GM18867 (cell line): ENCODE data around the gene INPP4A.

Experiments used
- ATAC-seq: cut with Tn5 transposase; IDR thresholded peaks from one replicate; pipeline ENCODE4 v1.9.1; 2021; ENCODE audit warnings: mild to moderate bottlenecking, moderate library complexity; ENCODE audit not compliant: unreplicated experiment

The INPP4A gene

DNA sequence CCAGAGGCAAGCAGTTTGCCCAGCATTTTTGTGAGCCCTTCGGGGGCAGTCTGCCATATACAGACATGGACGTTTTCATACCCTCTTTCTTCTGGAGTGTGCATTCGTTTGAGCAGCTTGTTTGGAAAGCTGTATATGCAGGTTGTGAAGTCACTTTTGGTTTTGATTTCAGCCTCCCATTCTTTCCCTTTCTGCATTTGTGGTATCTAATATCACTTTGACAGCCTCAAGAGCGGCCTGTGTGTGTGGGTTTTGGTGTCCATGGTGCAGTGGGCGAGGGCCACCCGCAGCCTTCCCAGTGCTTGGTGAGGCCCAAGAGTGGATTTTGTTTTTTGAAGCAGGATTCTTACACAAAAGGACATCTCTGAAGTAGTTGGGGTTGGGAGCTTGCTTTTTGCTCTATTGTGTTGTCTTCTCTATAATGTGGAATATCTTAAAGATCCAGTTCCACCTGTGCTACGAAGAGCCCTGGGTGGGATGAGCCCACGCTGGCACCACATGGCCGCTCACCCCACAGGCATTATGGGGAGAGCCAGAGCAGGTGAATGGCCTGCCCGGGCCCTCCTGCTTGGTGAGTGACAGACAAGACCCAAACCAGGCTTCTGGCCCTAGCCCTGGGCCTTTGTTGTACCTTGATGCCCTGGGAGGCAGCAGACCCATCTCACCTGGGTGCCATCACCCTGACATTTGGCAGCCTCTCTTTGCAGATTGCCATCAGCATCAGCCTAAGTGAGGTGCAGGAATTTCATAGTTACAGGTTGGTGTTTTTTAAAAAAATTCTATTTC is 29.5 kb downstream of the INPP4A start:
- ATAC-seq = peak; percentile 61

- no peak for ATAC-seq
These were observed 30.4 kb downstream of the INPP4A start for GRCh38 chr2:98474979-98475632.

- ATAC-seq = no peak
These were observed 31.7 kb downstream of the INPP4A start for GRCh38 chr2:98476192-98476868.

GRCh38 chr2:98477036-98477435 is 32.4 kb downstream of the INPP4A start:
- no peak for ATAC-seq

DNA sequence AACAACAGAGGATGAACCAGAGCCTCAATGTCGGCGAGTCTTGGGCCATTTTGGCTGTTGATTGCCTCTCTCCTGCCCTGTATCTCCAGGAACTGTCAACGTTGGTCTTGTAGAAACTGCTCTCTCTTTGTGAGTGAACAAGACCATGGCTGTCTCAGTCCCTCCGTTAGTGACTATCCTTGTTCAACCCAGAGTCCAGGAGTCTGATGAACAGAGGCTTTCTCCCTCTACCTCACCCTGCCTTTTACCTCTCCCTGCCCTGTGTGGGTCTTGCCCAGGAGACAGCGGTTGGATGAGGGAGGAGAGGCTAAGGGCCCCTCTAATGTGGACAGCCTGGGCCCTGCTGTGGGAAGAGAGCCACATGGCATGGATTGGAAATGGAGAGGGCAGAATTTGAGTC is 32.8 kb downstream of the INPP4A start:
- ATAC-seq = no peak

DNA sequence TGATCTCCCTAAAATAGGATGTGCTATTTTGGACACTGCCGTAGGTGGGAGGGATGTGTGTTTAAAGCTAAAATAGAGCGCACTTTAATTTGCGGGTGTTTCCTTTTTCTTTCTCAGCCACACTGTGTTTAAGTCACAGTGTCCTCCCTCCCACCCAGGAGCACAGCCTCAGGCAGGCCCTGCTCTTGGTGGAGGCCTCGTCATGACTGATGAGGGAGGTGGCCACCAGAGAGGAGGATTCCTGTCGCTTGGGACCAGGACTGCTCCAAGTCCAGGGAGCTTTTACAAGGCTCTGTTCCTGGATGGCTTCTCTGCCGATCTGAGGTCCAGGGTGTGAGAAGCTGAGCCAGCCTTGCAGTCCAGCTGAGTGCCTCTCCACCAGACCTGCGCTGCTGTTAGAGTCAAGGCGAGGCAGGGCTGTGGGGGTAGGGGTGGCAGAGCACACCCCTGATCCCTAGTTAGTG is 33.5 kb downstream of the INPP4A start:
- ATAC-seq = no peak

- ATAC-seq = no peak
These were observed 34.2 kb downstream of the INPP4A start for GRCh38 chr2:98478907-98479306.

DNA sequence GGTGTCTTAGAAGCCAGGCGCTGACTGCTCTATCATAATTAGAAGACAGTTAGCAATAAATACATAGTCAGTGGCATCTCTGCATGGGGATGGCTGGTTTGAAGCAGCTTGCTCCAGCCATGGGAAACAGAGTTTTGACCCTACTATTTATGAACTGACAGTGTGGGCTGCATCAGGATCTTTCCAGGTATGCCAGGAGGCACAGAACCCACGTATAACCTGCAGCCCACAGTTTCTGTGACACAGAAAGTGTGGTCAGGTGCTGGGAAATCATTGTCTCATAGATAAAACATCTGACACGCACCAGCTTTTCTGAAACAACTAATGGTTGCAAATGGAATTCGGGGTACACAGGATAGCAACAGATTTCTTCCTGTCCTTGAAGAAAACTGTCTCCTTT is 34.7 kb downstream of the INPP4A start:
- no peak for ATAC-seq

DNA sequence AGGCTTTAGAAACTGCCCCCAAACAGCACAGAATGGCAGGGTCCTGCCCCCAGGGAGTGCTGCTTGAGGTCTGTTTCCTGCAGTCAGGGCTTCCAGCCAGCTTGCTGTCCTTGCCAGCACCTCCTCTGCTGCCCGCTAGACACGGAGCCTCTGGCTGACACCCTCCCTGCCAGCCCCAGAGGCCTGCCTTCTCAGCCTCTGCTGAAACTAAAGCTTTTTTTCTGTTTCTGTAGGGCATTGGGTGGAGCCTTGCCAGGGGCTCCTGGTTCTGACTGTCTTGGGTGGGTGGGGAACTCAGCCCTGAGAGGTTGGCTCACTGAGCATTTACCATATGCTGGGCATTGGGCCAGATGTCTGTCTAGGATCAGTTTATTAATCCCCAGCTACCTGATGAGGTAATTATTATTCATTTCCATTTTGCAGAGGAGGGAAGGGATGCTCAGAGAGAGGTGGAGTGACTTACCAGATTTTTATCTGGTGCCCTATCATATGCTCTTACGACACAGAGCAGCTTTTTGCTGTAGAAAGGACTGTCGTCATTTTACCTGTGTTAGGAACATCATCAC is 35.4 kb downstream of the INPP4A start:
- ATAC-seq = peak; percentile 39

DNA sequence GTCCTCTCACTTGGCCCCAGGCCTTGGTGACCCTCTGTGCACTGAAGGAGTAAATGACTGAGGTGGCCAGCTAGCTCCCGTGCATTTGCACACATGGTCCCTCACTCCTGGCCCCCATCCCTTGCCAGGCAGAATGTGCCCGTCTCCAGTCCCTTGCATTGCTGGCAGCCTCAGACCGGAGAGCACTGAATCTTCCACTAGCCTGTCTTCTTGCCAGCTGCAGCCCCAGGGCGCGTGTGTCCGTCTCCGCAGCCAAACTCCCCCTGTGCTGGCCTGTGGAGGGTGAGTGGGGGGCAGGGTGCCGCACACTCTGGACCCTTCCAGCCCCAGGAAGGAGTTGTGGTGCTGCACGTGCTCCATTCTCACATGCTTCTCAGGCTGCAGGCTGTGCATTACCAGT is 35.9 kb downstream of the INPP4A start:
- no peak for ATAC-seq

DNA sequence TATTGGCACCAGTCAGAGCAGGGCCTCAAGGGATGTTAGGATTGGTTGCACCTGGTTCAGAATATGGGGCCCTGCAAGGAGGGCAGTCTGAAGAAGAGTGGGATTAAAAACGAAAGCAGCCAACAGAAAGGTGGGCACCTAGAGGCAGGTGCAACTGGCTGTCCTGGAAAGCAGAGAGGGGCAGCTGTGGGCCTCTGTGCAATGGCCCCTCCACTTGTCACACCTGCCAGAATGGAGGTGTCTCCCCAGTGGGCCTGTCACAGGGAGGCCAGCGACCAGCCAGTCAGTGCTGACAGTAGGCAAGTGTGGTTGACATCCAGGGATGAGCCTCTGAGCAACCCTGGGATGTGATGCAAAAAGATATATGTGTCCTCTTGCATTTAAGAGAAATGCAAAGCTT is 37.7 kb downstream of the INPP4A start:
- no peak for ATAC-seq

- peak; percentile 70 for ATAC-seq
These were observed 38.7 kb downstream of the INPP4A start for GRCh38 chr2:98483257-98483861.

GRCh38 chr2:98484121-98484557 is 39.5 kb downstream of the INPP4A start:
- ATAC-seq = no peak

DNA sequence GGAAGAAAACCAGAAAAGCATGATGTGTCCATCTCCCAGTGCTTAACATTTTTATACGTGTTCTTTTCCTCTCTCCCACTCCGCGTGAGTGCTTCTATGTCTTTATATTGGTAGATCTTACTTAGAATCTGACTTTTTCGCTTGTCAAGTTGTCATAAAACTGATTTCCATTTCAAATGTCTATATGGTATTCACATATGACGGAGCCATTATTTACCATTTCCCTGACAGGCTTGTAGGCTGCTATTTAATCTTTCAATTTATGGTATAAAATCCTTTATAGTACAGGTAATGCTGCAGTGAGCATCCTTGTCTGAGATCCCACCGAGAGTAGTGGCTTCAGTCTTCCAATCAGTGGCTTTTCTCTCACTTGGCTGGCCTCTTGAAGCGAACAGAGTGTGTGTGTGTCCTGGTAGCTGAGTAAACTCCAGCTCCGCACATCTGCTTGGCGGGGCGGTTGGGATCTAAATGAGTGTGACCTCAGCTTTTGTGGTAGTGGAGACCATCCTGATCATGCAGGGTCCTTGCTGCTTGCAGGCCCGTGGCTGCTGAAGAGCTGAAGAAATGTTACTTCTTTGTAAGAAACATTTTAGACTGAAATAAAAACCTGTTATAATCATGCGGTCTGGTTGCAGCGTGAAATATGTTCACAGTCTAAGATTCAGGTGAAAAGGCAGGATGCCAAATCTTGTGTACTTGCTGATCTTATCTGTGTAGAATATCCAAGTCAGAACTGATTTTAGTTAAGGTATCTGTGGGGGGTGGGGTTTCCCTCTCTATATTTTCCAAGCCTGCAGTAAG is 40.2 kb downstream of the INPP4A start:
- no peak for ATAC-seq

DNA sequence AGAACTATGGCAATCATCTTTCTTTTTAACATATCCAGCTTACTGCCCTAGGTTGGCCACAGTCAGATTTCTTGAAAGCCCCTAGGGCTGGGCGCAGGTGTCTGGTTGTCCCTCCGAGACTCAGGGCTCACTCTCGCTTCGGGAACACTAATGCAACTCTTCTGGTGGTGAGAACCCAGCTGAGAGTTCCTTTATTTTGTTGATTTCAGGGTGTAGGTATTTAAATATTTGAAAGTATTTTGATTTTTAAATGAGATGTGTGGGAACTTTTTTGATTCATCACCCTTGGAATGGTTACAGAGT is 40.7 kb downstream of the INPP4A start:
- no peak for ATAC-seq

GRCh38 chr2:98486374-98486981 is 41.8 kb downstream of the INPP4A start:
- ATAC-seq = no peak

GRCh38 chr2:98487101-98487805 is 42.6 kb downstream of the INPP4A start:
- no peak for ATAC-seq

DNA sequence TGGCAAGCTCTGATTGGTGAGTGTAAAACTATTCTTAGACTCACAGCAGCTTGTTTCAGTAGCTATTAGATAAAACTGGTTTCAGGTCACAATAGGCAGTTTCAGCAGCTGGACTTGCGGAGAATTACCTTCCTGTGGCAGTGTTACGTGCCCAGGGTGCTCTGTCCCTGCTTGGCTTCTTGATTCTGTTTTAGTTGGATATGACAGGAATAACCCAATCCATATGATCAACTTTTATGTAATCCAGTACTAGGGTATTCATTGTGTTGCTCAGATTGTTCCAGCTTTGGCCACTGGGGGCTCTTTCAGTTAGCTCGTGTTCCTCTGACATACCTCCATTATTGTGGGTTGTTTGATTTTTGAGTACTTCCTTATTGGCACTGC is 43.1 kb downstream of the INPP4A start:
- ATAC-seq = peak; percentile 59

- ATAC-seq = no peak
These were observed 43.6 kb downstream of the INPP4A start for GRCh38 chr2:98488252-98488651.
